Dedifferentiated amniotic fluid mesenchymal stem cell (primary cell): ENCODE data around the gene UNC13A.

ENCODE experiments used
- DNase-seq: peaks from one replicate; pipeline ENCODE4 v3.0.0-alpha.2; 2016; ENCODE audit errors: extremely low spot score

The UNC13A gene

DNA sequence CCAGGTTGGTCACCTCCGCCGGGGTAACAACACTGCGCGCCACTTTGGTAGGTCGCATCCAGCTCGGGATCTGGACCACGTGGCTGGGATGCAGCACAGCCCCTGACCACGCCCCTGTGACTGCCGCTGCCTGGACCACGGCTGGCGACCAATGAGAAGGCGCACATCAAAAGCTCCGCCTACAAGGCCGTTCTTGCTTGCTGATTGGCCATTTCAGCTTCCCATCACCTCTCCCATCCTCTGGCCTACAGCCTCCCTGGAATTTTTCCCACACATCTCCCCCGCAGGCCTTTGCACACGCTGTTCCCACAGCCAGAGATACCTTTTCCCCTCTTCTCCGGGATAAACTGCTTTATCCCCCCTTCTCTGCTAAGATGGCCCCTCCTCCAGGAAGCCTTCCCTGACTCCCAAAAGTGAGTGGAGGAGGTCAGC is 18.6 kb upstream of the UNC13A start:
- DNase-seq, result no peak

- DNase-seq, result no peak
Measured at GRCh38 chr19:17703824-17704463, 15.8 kb upstream of the UNC13A start.

DNA sequence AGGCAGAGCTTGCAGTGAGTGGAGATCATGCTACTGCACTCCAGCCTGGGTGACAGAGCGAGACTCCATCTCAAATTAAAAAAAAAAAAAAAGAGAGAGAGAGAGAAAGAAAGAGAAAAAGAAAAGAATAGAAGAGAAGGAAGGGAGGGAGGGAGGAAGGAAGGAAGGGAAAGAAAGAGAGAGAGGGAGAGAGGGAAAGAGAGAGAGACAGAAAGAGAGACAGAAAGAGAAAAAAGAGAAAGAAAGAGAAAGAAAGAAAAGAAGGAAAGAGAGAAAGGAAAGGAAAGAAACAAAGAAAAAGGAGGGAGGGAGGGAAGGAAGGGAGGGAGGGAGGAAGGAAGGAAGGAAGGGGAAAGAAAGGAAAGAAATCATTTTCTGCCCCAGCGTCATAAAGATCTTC is 7.0 kb upstream of the UNC13A start:
- DNase-seq, result no peak

DNA sequence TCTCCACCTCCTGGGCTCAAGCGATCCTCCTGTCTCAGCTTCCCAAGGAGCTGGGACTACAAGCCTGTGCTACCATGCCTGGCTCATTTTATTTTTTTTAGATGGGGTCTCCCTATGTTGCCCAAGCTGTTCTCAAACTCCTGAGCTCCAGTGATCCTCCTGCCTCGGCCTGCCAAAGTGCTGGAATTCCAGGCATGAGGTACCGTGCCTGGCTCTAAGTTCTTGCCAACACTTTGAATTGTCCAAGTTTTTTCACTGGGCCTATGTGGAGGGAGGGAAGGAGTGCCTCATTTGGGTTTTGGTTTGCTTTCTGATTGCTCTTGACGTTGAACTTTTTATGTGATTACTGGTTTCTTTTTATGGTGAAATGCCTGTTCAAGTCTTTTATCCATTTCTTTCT is 4.4 kb upstream of the UNC13A start:
- no peak for DNase-seq

DNA sequence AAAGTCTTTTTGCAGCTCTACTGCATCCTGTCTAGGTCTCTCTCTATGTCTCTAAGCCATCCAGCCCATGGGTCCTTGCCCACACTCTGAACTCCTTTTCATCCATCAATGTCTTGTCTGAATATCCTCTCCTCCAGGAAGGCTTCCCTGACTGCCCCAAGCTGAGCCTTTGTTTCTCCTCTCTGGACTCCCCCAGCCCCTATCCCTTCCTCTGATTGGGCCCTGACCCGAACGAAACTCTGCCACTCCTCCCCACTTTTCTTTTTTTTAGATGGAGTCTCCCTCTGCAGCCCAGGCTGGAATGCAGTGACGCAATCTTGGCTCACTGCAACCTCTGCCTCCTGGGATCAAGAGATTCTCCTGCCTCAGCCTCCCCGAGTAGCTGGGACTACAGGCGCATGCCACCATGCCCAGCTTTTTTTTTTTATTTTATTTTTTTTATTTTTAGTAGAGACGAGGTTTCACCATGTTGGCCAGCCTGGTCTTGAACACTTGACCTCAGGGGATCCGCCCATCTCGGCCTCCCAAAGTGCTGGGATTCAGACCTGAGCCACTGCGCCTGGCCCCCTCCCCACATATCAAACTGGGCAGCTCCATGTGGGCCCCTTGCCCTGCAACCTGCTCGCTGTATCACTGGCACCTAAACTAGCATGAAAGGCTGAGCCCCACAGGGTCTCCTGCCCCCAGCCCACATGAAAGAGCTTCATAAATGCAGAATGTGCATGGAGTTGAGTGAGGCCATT is 870 bp upstream of the UNC13A start:
- no peak for DNase-seq

DNA sequence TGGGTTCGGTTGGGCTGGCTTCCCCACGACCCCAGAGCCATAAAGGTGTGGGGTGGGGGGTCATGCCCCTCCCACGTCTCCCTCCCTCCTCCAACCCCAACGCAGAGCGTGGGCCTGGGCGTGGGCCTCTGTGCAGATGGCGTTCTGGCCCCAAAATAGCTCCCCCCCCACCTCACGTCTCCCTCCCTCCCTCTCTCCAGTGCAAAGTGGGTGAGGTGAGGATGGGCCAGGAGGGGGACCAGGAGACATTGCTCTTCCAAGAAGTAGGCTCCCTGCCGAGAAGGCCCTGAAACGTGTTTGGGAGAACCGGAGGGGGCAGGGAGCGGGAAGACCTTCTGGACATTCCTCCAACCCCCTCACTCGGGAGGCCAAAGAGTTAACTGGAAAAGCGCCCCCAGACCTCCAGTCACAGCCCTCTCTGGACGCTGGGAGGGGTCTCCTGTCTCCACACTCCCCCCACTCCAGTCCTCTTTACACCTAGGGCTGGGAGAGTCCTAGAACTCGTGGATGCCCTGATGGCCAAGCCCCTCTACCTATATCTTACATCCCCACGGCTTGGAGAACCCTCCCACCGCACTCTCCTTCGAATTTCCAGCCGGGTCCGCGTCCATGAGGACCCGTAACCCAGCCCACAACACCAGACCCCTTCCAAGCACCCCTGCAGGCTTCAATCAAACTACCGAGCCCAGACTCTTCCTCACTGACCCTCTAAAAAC is 855 bp downstream of the UNC13A start:
- DNase-seq, result no peak

GRCh38 chr19:17686592-17687024 is 1.5 kb downstream of the UNC13A start:
- no peak for DNase-seq

GRCh38 chr19:17686023-17686521 is 2.1 kb downstream of the UNC13A start:
- DNase-seq, result no peak

GRCh38 chr19:17685451-17686022 is 2.6 kb downstream of the UNC13A start:
- DNase-seq, result no peak

GRCh38 chr19:17684256-17684655 is 3.9 kb downstream of the UNC13A start:
- DNase-seq, result no peak

- no peak for DNase-seq
Measured at GRCh38 chr19:17683078-17683477, 5.1 kb downstream of the UNC13A start.

DNA sequence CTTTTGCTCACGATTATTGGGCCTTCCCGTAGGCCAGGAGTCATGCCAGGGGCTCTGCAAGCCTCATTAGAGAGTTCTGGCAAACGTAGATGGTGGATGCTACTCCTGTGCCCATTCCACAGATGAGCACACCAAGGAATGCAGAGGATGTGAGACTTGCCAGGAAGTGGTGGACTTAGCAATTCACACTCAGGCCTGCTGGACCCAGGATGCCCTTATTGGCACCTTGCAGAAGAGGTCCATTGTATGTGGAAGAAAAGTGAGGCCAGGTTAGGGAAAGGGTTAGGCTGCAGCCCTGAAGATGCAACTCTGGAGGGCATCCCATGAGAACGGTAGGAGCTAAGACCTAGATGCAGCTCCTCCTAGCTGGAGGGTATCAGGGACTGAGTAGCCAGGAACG is 5.9 kb downstream of the UNC13A start:
- DNase-seq, result no peak

DNA sequence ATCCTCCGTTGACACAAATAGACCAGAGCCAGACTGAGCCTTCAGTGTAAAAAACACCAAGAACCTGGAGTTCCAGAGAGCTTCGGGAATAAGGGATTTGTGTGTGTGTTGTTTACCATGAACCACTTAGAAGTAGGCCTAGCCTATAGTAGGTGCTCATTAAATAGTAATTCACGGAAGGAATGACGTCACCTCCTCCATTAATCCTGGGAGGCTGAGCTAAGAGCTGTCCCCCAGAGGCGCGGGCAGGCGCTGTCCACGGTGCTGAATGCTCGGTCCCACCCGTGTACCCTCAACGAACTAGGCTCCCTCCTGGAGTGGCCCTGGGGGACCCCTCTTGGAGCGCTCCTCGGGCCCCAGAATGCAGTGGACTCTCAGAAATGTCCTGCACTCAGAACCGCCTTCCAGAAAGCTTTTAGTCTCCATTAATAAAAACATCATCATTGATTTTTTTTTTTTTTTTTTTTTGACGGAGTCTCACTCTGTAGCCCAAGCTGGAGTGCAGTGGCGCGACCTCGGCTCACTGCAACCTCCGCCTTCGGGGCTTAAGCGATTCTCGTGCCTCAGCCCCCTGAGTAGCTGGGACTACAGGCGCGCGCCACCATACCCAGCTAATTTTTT is 6.5 kb downstream of the UNC13A start:
- no peak for DNase-seq

DNA sequence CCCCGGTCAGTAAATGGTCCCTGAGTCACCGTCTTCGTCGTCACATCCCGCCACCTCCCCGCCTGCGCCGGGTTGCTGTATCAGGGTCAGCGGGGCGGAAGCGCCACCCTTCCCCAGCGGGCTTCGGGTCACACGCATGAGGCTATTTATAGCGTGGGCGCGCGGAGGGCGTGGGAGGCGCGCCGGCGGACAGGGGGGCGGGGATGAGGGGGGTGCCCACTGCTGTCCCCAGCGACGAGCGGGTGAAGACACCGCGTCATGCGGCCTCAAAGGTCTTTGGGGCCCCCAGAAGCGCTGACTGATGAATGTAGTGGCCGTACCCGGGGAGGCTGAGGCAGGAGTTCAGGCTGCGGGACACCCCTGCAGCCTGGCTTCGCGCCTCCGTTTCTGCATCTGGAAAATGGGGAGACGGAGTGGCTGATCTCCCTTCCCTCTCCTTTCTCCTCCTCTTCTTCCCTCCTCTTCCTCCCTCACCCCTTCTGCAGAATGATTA is 7.9 kb downstream of the UNC13A start:
- peak; percentile 22 for DNase-seq

DNA sequence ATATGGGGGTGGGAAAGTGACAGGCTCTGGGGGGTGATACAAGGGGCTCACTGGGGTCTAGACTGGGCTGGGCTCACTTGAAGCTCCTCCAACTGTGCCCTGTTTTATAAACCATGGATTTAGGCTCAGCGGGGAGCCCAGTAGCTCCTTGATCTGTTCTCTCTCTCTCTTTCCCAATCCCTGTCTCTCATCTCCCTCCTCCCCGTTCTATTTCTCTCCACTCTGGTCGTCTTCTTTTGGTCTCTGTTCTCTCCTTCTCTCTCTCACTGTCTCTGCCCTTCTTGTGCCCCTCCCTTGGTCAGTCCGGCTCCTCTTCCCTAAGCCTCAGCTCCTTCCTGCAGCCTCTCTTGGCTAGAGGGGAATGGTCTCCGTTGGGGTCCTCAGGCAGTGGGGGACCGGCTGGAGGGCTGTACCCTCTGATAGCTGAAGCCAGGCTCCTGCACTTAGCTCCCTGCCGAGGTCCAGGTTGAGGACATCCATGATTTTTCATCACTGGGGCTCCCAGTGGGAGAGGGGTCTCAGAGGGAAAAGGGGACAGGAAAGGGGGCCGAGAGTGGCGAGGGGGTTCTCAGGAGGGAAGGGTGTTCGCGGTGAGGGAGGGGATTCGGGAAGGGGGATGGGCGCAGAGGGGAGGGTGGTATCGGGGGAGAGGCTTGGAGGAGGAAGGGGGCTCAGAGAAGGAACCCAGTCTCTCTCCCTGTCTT is 8.5 kb downstream of the UNC13A start:
- DNase-seq, result no peak

DNA sequence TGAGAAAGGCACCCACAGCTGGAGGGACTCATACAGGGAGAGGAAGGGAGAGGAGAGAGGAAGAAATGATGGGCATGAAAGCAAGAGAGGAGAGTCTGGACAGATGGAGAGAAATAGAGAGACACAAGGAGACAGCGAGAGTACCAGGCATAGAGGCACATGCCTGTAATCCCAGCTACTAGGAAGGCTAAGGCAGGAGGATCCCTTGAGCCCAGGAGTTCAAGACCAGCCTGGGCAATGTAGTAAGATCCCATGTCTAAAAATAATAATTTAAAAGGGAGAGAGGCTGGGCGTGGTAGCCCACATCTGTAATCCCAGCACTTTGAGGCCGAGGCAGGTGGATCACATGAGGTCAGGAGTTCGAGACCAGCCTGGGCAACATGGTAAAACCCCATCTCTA is 9.3 kb downstream of the UNC13A start:
- DNase-seq, result no peak

GRCh38 chr19:17677002-17677401 is 11.2 kb downstream of the UNC13A start:
- no peak for DNase-seq

DNA sequence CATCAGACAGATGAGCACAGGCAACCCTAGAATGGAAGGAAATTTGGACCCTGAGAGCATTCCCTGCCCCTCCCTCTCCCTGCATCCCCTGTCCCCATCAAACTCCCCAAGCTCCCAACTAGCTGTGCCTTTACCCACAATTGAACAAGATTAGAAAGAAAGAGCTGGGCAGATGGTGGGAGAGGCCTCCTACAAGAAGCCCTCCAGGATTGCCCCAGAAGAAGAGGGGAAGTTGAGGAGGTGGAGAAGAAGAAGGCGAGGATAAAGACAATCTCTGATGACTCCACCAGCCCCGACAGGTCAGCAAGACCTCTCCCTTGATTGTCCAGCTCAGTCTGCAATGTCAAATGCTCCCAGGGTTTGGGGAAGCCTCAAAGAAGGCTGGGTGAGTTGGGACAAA is 11.9 kb downstream of the UNC13A start:
- DNase-seq, result no peak

- no peak for DNase-seq
Measured at GRCh38 chr19:17673937-17674799, 14.0 kb downstream of the UNC13A start.

DNA sequence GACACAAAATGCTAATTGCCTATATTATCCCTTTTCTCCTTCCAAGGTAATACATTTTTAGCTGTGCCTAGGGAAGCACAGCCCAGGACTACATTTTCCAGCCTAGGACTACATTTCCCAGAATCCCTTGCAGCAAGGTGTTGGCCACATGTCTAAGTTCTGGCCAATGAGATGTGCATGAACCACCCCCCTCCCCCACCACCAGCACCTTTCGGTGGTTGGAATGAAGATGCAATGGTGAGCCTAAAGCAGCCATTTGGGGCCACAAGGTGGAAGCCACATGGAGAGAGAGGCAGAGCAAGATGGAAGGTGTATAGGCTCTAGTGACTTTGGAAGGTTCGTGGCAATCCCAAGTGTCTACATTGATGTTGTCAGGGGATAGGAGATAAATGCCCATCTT is 16.2 kb downstream of the UNC13A start:
- no peak for DNase-seq
